Gastrocnemius medialis (tissue), 4 donors: ENCODE data around the gene ARHGDIA. TPM values are rescaled to one million over a fixed set of nuclear protein-coding genes. Genes with fewer than 3 reads are reported as not detected.

Experiments used
- ATAC-seq, 2 donors: fragments of 150-250 bp; one replicate each; pipeline ENCODE4 v1.9.1; 2016
- DNase-seq, 2 donors: peaks; one replicate each; pipeline ENCODE4 v3.0.0-alpha.2; 2019
- H3K27ac ChIP-seq, 4 donors: fragments of 200-600 bp; sonication (generic); 1 replicate in 1 of 4; 2 replicates in 3 of 4; pipeline ENCODE4 v1.5.1; 2016 to 2018; ENCODE audit warnings: mild to moderate bottlenecking in 2 of 4, moderate library complexity in 1 of 4
- H3K27me3 ChIP-seq, 3 donors: fragments of 200-600 bp; sonication (generic) in 2 of 3; 1 replicate in 1 of 3; 2 replicates in 2 of 3; pipeline versions ENCODE4 v1.5.1 to v1.6.0; 2016 to 2019; ENCODE audit warnings: mild to moderate bottlenecking in 1 of 3, moderate library complexity in 1 of 3
- H3K36me3 ChIP-seq, 2 donors: fragments of 200-600 bp; sonication (generic) in 1 of 2; one replicate each; pipeline ENCODE4 v1.5.1; 2017 to 2018
- H3K4me1 ChIP-seq, 2 donors: fragments of 200-600 bp; sonication (generic) in 1 of 2; one replicate each; pipeline ENCODE4 v1.5.1; 2016 to 2017; ENCODE audit warnings: mild to moderate bottlenecking in 2 of 2
- H3K4me3 ChIP-seq, 4 donors: fragments of 200-600 bp; sonication (generic) in 3 of 4; 1 replicate in 1 of 4; 2 replicates in 3 of 4; pipeline ENCODE4 v1.5.1; 2016 to 2019; ENCODE audit warnings: mild to moderate bottlenecking in 2 of 4
- H3K9me3 ChIP-seq, 3 donors: fragments of 200-600 bp; sonication (generic) in 2 of 3; 1 replicate in 1 of 3; 2 replicates in 2 of 3; pipeline ENCODE4 v1.5.1; 2016 to 2019
- CTCF ChIP-seq, 5 experiments: fragments of 450-650 bp in 3 of 5; fragments of 200-600 bp in 2 of 5; sonication (generic) in 2 of 5; IDR thresholded peaks in 4 of 5; conservative IDR thresholded peaks in 1 of 5; 1 replicate in 4 of 5; 2 replicates in 1 of 5; pipeline ENCODE4 v1.5.1; 2016 to 2019; ENCODE audit warnings: antibody characterized with exemption in 5 of 5, mild to moderate bottlenecking in 3 of 5, moderate library complexity in 3 of 5
- POLR2A ChIP-seq, 2 donors: fragments of 450-650 bp; IDR thresholded peaks; one replicate each; pipeline ENCODE4 v1.6.1; 2017; ENCODE audit warnings: antibody characterized with exemption in 2 of 2, mild to moderate bottlenecking in 2 of 2, moderate library complexity in 2 of 2
- in situ Hi-C, 4 donors: fragments of 200-750 bp; cut with MboI; loops; one replicate each; pipeline versions ENCODE4 v1.15.0 to v1.8.0; 2017; ENCODE audit warnings: low sequenced_read_pairs in 4 of 4
- intact Hi-C: fragments of 100-400 bp; cut with DNase I; formaldehyde crosslinking; loops from one replicate; pipeline ENCODE4 v1.15.1; 2023; ENCODE audit warnings: low total_unique reads
- total RNA-seq, 4 donors: library from RNA; depleted of rRNA; stranded (reverse); fragments of >200 nt; gene quantifications; one replicate each; pipeline versions ENCODE4 v1.1.0 to v1.2.3, GENCODE V29; 2016

The ARHGDIA gene
- total RNA-seq, 4 donors from 2014 or later = 52.1 to 122 (median 64.4) TPM

- intact Hi-C loops (no loop called here), in situ Hi-C loops (no loop called here)
- Histone ChIP-seq H3K27me3 (no peaks in the 10 kb centered on the region), H3K4me1 (peaks cover 58 to 64% of the 10 kb centered on the region in 2 donors), H3K27ac (peak overlapping the region; percentile 4 to 99 (median 70)), H3K36me3 (peaks cover 0 to 21% of the 10 kb centered on the region in 2 donors), H3K4me3 (no peak overlapping the region), H3K9me3 (no peaks in the 10 kb centered on the region)
- no peak for ATAC-seq
- TF ChIP-seq POLR2A (IDR thresholded peaks at IDR 0.05) (no peak), CTCF (IDR thresholded peaks at IDR 0.05 in 4 of 5, conservative IDR thresholded peaks at IDR 0.05 in 1 of 5) (no peak)
- no peak for DNase-seq
Measured at GRCh38 chr17:81865733-81866439, 5.3 kb downstream of the ARHGDIA start.

GRCh38 chr17:81865358-81865732, 5.8 kb downstream of the ARHGDIA start:
- Histone ChIP-seq H3K36me3 (peaks cover 0 to 21% of the 10 kb centered on the region in 2 donors), H3K4me3 (no peak overlapping the region), H3K27ac (peak overlapping the region; percentile 1 to 99 (median 49)), H3K9me3 (no peaks in the 10 kb centered on the region), H3K4me1 (peaks cover 56 to 63% of the 10 kb centered on the region in 2 donors), H3K27me3 (no peaks in the 10 kb centered on the region)
- in situ Hi-C loops = no loop called here
- DNase-seq = no peak
- ATAC-seq = no peak
- intact Hi-C loops = no loop called here
- TF ChIP-seq POLR2A (IDR thresholded peaks at IDR 0.05) (no peak), CTCF (IDR thresholded peaks at IDR 0.05 in 4 of 5, conservative IDR thresholded peaks at IDR 0.05 in 1 of 5) (no peak)

GRCh38 chr17:81863833-81864768, 7.0 kb downstream of the ARHGDIA start:
- H3K36me3 ChIP-seq = peaks cover 0 to 13% of the 10 kb centered on the region in 2 donors
- peaks cover 50 to 57% of the 10 kb centered on the region in 2 donors for H3K4me1 ChIP-seq
- no peaks in the 10 kb centered on the region for H3K9me3 ChIP-seq
- ATAC-seq (no peak), DNase-seq (no peak)
- peak overlapping the region; percentile 99 to 100 (median 99) for H3K27ac ChIP-seq
- no peak overlapping the region for H3K4me3 ChIP-seq
- TF ChIP-seq POLR2A (IDR thresholded peaks at IDR 0.05) (no peak), CTCF (IDR thresholded peaks at IDR 0.05 in 4 of 5, conservative IDR thresholded peaks at IDR 0.05 in 1 of 5) (no peak)
- H3K27me3 ChIP-seq = no peaks in the 10 kb centered on the region
- in situ Hi-C loops = no loop called here
- intact Hi-C loops = no loop called here

GRCh38 chr17:81863123-81863675, 7.9 kb downstream of the ARHGDIA start:
- H3K27me3 ChIP-seq = no peaks in the 10 kb centered on the region
- no peak for TF ChIP-seq POLR2A (IDR thresholded peaks at IDR 0.05)
- no peak for TF ChIP-seq CTCF (IDR thresholded peaks at IDR 0.05 in 4 of 5, conservative IDR thresholded peaks at IDR 0.05 in 1 of 5)
- peak overlapping the region; percentile 99 to 100 (median 99) for H3K27ac ChIP-seq
- H3K9me3 ChIP-seq = no peaks in the 10 kb centered on the region
- in situ Hi-C loops = no loop called here
- intact Hi-C loops = no loop called here
- DNase-seq = peak in 1 of 2 donors; percentile 61
- peaks cover 0 to 10% of the 10 kb centered on the region in 2 donors for H3K36me3 ChIP-seq
- peaks cover 54 to 64% of the 10 kb centered on the region in 2 donors for H3K4me1 ChIP-seq
- H3K4me3 ChIP-seq = no peak overlapping the region
- no peak for ATAC-seq
